Subcutaneous adipose tissue (tissue), 4 donors: ENCODE results near the gene GIMAP4. TPM values are rescaled to one million over a fixed set of nuclear protein-coding genes. Genes with fewer than 3 reads are reported as not detected.

Source experiments
- CTCF ChIP-seq: fragments of 450-650 bp; IDR thresholded peaks from one replicate; pipeline ENCODE4 v1.5.1; 2016; ENCODE audit warnings: low read depth, mild to moderate bottlenecking, control low read depth, antibody characterized with exemption, moderate library complexity
- total RNA-seq, 4 donors: library from RNA; depleted of rRNA; stranded (reverse); fragments of >200 nt; gene quantifications; one replicate each; pipeline ENCODE4 v1.1.0, GENCODE V29; 2016

Gene GIMAP4
- total RNA-seq, 4 donors from 2014 or later = 43.9 to 69.1 (median 54.8) TPM

- TF ChIP-seq CTCF = no peak
Measured at GRCh38 chr7:150610233-150610632, 43.0 kb downstream of the GIMAP4 start.

GRCh38 chr7:150612925-150613324 is 45.7 kb downstream of the GIMAP4 start:
- TF ChIP-seq CTCF = no peak

- no peak for TF ChIP-seq CTCF
Measured at GRCh38 chr7:150613880-150614279, 46.7 kb downstream of the GIMAP4 start.

GRCh38 chr7:150620061-150620460 is 52.9 kb downstream of the GIMAP4 start:
- no peak for TF ChIP-seq CTCF

GRCh38 chr7:150620617-150621371 is 53.6 kb downstream of the GIMAP4 start:
- TF ChIP-seq CTCF = no peak

- no peak for TF ChIP-seq CTCF
Measured at GRCh38 chr7:150621376-150621775, 54.2 kb downstream of the GIMAP4 start.

Other genes with a start within 250 kb of the GIMAP4 start
- 1 to 10 TPM; 1.6 to 8.4 (median 5.1) TPM for gene LRRC61, start 244.0 kb upstream of the GIMAP4 start, total RNA-seq
- 1 to 10 TPM in 1 of 4 donors, under 1 TPM in 3; 0.38 to 2.0 (median 0.58) TPM for gene ACTR3C, start 243.8 kb upstream of the GIMAP4 start, total RNA-seq
- 100 to 1,000 TPM in 3 of 4 donors, 10 to 100 TPM in 1; 83.8 to 433 (median 299) TPM for gene RARRES2, start 225.8 kb upstream of the GIMAP4 start, total RNA-seq
- gene REPIN1, start 198.6 kb upstream of the GIMAP4 start, total RNA-seq = 10 to 100 TPM; 28.9 to 75.4 (median 31.8) TPM
- 1 to 10 TPM in 3 of 4 donors, under 1 TPM in 1; 0.49 to 4.2 (median 1.9) TPM for gene ZNF775, start 188.1 kb upstream of the GIMAP4 start, total RNA-seq
- gene GIMAP8, start 116.8 kb upstream of the GIMAP4 start, total RNA-seq = 10 to 100 TPM in 3 of 4 donors, 1 to 10 TPM in 1; 9.9 to 29.0 (median 15.0) TPM
- gene GIMAP7, start 52.5 kb upstream of the GIMAP4 start, total RNA-seq = 10 to 100 TPM; 13.6 to 39.4 (median 23.4) TPM
- 10 to 100 TPM; 34.4 to 78.0 (median 43.1) TPM for gene GIMAP6, start 65.0 kb downstream of the GIMAP4 start, total RNA-seq
- gene GIMAP2, start 118.3 kb downstream of the GIMAP4 start, total RNA-seq = 10 to 100 TPM; 10.9 to 45.9 (median 26.0) TPM
- 10 to 100 TPM in 3 of 4 donors, 1 to 10 TPM in 1; 5.9 to 21.9 (median 12.0) TPM for gene GIMAP1, start 149.2 kb downstream of the GIMAP4 start, total RNA-seq
- 10 to 100 TPM; 31.1 to 89.7 (median 50.4) TPM for gene GIMAP5, start 170.0 kb downstream of the GIMAP4 start, total RNA-seq
- gene TMEM176B, start 233.0 kb downstream of the GIMAP4 start, total RNA-seq = 10 to 100 TPM; 11.3 to 43.0 (median 26.0) TPM
- gene TMEM176A, start 233.4 kb downstream of the GIMAP4 start, total RNA-seq = 10 to 100 TPM in 3 of 4 donors, 1 to 10 TPM in 1; 4.5 to 20.3 (median 17.9) TPM